ENCODE data around the gene TMEM178B. TPM values are rescaled to one million over a fixed set of nuclear protein-coding genes. Genes with fewer than 3 reads are reported as not detected.

The TMEM178B gene
- total RNA-seq, 1 experiment from 2014 or later = 0.11 TPM

GRCh38 chr7:141455723-141456122 is 381.9 kb downstream of the TMEM178B start:
- no TSS peak for BruUV-seq (replicated peaks)
- Mint-ChIP-seq H3K4me3 (ENCODE audit: unreplicated experiment) (no peak overlapping the region), H3K36me3 (ENCODE audit: insufficient read depth, unreplicated experiment) (no peaks in the 10 kb centered on the region), H3K4me1 (ENCODE audit: low read depth, unreplicated experiment) (no peaks in the 10 kb centered on the region), H3K9me3 (ENCODE audit: unreplicated experiment) (no peaks in the 10 kb centered on the region), H3K27ac (ENCODE audit: unreplicated experiment) (no peak overlapping the region), H3K27me3 (ENCODE audit: insufficient read depth, unreplicated experiment) (peaks cover 20% of the 10 kb centered on the region)
- ChIA-PET POLR2A (no interaction called here), CTCF (no interaction called here)
- intact Hi-C loops (cut with micrococcal nuclease; ENCODE audit: unreplicated experiment) = no loop called here
- no peaks in the 10 kb centered on the region; the same call in 1 of the 2 replicates for H3K27me3 ChIP-seq (replicated peaks; ENCODE audit: control insufficient read depth, insufficient read depth, low read length)
- H3K4me3 ChIP-seq (ENCODE audit: low read depth, low read length) = no peak overlapping the region
- no peaks in the 10 kb centered on the region for H3K9me3 ChIP-seq
- DNase-seq = no peak
- no peaks in the 10 kb centered on the region for H3K36me3 ChIP-seq (ENCODE audit: control insufficient read depth, insufficient read depth, low read length)
- no peaks in the 10 kb centered on the region for H3K4me1 ChIP-seq
- TF ChIP-seq CTCF (IDR thresholded peaks at IDR 0.05; ENCODE audit: insufficient read depth in 1 of 2, low read depth in 1 of 2, low read length in 1 of 2, severe bottlenecking in 1 of 2, unreplicated experiment in 1 of 2) = no peak

DNA sequence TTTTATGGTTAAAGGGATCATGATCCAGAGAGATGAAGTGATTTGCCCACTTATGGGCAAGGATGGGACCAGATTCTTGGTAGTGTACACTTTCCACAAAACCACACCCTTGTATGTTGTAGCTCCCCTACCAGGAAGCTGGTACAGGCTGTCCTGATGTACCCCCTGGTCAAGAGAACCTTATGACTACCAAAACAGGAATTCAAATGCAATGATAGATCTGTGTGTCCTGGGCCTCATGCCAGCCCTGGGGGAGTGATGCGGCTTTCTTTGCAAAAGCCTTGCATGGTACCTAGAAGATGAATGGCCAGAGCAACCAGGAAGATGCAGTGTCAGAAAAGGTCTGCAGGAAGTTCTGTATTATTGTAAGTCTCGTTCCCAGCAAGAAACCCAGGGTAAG is 382.4 kb downstream of the TMEM178B start:
- no TSS peak for BruUV-seq (replicated peaks)
- H3K4me1 ChIP-seq = no peaks in the 10 kb centered on the region
- H3K27me3 ChIP-seq (replicated peaks; ENCODE audit: control insufficient read depth, insufficient read depth, low read length) = no peaks in the 10 kb centered on the region; the same call in 1 of the 2 replicates
- no peak overlapping the region for H3K4me3 ChIP-seq (ENCODE audit: low read depth, low read length)
- H3K36me3 ChIP-seq (ENCODE audit: control insufficient read depth, insufficient read depth, low read length) = no peaks in the 10 kb centered on the region
- TF ChIP-seq CTCF (IDR thresholded peaks at IDR 0.05; ENCODE audit: insufficient read depth in 1 of 2, low read depth in 1 of 2, low read length in 1 of 2, severe bottlenecking in 1 of 2, unreplicated experiment in 1 of 2) = no peak
- no peak for DNase-seq
- H3K27me3 Mint-ChIP-seq (ENCODE audit: insufficient read depth, unreplicated experiment) = peaks cover 18% of the 10 kb centered on the region
- H3K27ac Mint-ChIP-seq (ENCODE audit: unreplicated experiment) = no peak overlapping the region
- intact Hi-C loops (cut with micrococcal nuclease; ENCODE audit: unreplicated experiment) = no loop called here
- H3K4me3 Mint-ChIP-seq (ENCODE audit: unreplicated experiment) = no peak overlapping the region
- no peaks in the 10 kb centered on the region for H3K9me3 Mint-ChIP-seq (ENCODE audit: unreplicated experiment)
- POLR2A ChIA-PET = no interaction called here
- no peaks in the 10 kb centered on the region for H3K9me3 ChIP-seq
- H3K4me1 Mint-ChIP-seq (ENCODE audit: low read depth, unreplicated experiment) = no peaks in the 10 kb centered on the region
- CTCF ChIA-PET = no interaction called here
- no peaks in the 10 kb centered on the region for H3K36me3 Mint-ChIP-seq (ENCODE audit: insufficient read depth, unreplicated experiment)

DNA sequence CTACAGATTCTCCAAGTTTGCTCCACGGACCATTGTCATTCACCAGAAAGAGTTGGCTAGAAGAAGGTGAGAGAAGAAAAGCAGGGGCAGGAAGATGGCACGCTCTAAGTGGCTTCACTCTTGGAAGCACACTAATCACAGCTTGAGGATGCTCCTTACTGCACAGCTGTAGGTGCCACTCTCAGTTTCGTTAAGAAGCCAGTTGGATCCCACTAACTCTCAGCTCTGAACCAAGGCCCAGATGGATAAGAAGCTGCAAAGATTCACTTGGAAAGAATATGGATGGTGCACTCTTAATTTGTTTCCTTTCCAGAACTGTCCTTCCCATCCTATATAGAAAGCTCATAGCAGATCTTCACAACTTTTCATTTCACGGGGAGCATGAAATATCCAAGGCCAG is 382.8 kb downstream of the TMEM178B start:
- no peaks in the 10 kb centered on the region for H3K36me3 ChIP-seq (ENCODE audit: control insufficient read depth, insufficient read depth, low read length)
- peaks cover 18% of the 10 kb centered on the region for H3K27me3 Mint-ChIP-seq (ENCODE audit: insufficient read depth, unreplicated experiment)
- no peaks in the 10 kb centered on the region; the same call in 1 of the 2 replicates for H3K27me3 ChIP-seq (replicated peaks; ENCODE audit: control insufficient read depth, insufficient read depth, low read length)
- H3K9me3 Mint-ChIP-seq (ENCODE audit: unreplicated experiment) = no peaks in the 10 kb centered on the region
- no peak for DNase-seq
- ChIA-PET CTCF (no interaction called here), POLR2A (interaction anchor here (0.5 kb wide), 1 partner anchor 46 kb away, joined by 4 read pairs; no protein-coding TSS in a partner anchor)
- no peaks in the 10 kb centered on the region for H3K4me1 ChIP-seq
- H3K4me1 Mint-ChIP-seq (ENCODE audit: low read depth, unreplicated experiment) = no peaks in the 10 kb centered on the region
- H3K36me3 Mint-ChIP-seq (ENCODE audit: insufficient read depth, unreplicated experiment) = no peaks in the 10 kb centered on the region
- H3K4me3 Mint-ChIP-seq (ENCODE audit: unreplicated experiment) = no peak overlapping the region
- no peak for TF ChIP-seq CTCF (IDR thresholded peaks at IDR 0.05; ENCODE audit: insufficient read depth in 1 of 2, low read depth in 1 of 2, low read length in 1 of 2, severe bottlenecking in 1 of 2, unreplicated experiment in 1 of 2)
- no TSS peak for BruUV-seq (replicated peaks)
- H3K4me3 ChIP-seq (ENCODE audit: low read depth, low read length) = no peak overlapping the region
- no peaks in the 10 kb centered on the region for H3K9me3 ChIP-seq
- H3K27ac Mint-ChIP-seq (ENCODE audit: unreplicated experiment) = no peak overlapping the region
- intact Hi-C loops (cut with micrococcal nuclease; ENCODE audit: unreplicated experiment) = no loop called here

Measured in Caco-2 (cell line).